Endothelial cell of umbilical vein (primary cell): ENCODE results near the gene DMBT1.

Experiments
- CTCF ChIP-seq, 2 donors: IDR thresholded peaks; 1 replicate in 1 of 2; 2 replicates in 1 of 2; pipeline ENCODE4 v1.5.1; 2011; ENCODE audit warnings: low read length in 2 of 2, mild to moderate bottlenecking in 2 of 2, moderate library complexity in 2 of 2, control low read depth in 1 of 2, inconsistent platforms in 1 of 2, low read depth in 1 of 2; ENCODE audit not compliant: insufficient read depth in 1 of 2; ENCODE audit errors: extremely low read depth in 1 of 2
- EZH2 ChIP-seq: IDR thresholded peaks from 2 replicates; pipeline ENCODE4 v1.6.1; 2012; ENCODE audit warnings: borderline replicate concordance, low read depth, mild to moderate bottlenecking, moderate library complexity, low read length, inconsistent platforms; ENCODE audit not compliant: severe bottlenecking
- FOS ChIP-seq: IDR thresholded peaks from 2 replicates; pipeline ENCODE4 v1.6.1; 2011; ENCODE audit warnings: mild to moderate bottlenecking, low read length, moderate library complexity, borderline replicate concordance; ENCODE audit not compliant: insufficient read depth
- GATA2 ChIP-seq: IDR thresholded peaks from 2 replicates; pipeline ENCODE4 v1.7.0; 2011; ENCODE audit warnings: low read depth, mild to moderate bottlenecking, moderate library complexity, mixed read lengths, low read length; ENCODE audit not compliant: insufficient read length, insufficient read depth
- JUN ChIP-seq: IDR thresholded peaks from 2 replicates; pipeline ENCODE4 v1.6.1; 2011; ENCODE audit warnings: borderline replicate concordance, low read depth; ENCODE audit not compliant: insufficient read length, insufficient read depth
- MAX ChIP-seq: IDR thresholded peaks from 2 replicates; pipeline ENCODE4 v1.6.1; 2011; ENCODE audit not compliant: insufficient read depth, insufficient read length
- MYC ChIP-seq: IDR thresholded peaks from one replicate; pipeline ENCODE4 v1.6.1; 2011; ENCODE audit warnings: mild to moderate bottlenecking, low read depth, low read length
- POLR2A ChIP-seq: IDR thresholded peaks from 2 replicates; pipeline ENCODE4 v1.6.1; 2012; ENCODE audit warnings: low read depth, mild to moderate bottlenecking, control low read depth, low read length
- POLR2AphosphoS5 ChIP-seq: IDR thresholded peaks from 2 replicates; pipeline ENCODE4 v1.6.1; 2012; ENCODE audit warnings: low read depth, mild to moderate bottlenecking, control low read depth, low read length, moderate library complexity; ENCODE audit not compliant: insufficient read depth

GRCh38 chr10:122554131-122555036 is 6.2 kb upstream of the DMBT1 start:
- TF ChIP-seq MYC: no peak
- no peak for TF ChIP-seq CTCF (IDR thresholded peaks at IDR 0.05; ENCODE audit: extremely low read depth in 1 of 2, insufficient read depth in 1 of 2, low read depth in 1 of 2, low read length in 2 of 2)
- TF ChIP-seq POLR2A: no peak
- no peak for TF ChIP-seq MAX
- no peak for TF ChIP-seq POLR2AphosphoS5
- TF ChIP-seq EZH2: no peak
- TF ChIP-seq GATA2: peak; percentile 44
- no peak for TF ChIP-seq FOS
- TF ChIP-seq JUN: no peak
